Measurements from ENCODE around the gene TBC1D16. TPM values are rescaled to one million over a fixed set of nuclear protein-coding genes. Genes with fewer than 3 reads are reported as not detected.
"Not testable (repeated sequence)": the region's sequence is repeated elsewhere in the genome, so short reads cannot be mapped to it uniquely, and the experiment has no call there.

TBC1D16 gene
- total and polyA plus RNA-seq, 5 experiments from 2014 or later: 0.48 to 3.1 (median 0.89) TPM

DNA sequence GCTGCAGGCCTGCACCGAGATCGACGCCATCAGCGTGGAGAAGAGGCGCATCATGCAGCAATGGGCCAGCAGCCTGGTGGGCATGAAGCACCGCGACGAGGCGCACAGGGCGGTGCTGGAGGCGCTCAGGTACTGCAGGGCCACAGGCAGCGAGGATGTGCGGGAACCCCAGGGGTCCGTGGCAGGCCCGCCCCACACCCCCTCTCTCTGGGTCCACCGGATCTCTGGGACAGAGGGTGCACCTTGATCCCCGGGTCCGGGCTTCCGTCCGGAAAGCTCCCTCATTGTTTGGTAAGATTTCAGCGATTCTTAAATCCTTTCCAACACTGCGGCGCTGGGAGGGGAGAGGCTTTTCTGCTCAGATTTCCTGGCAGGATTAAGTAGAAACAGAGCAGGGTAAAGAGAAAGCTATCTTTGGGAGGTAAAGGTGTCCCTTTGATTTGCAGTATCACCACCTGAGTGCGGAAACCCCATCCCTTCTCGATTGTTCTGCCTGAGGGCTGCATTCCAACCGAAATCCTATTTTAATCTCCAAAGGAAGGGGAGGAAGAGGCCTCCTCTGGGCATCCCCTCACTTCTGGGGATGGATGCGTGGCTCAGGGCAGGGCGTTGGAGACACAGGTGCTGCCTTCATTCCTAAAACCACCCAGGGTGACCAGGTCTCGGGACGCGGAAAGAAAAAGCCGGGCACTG is 30.0 kb upstream of the TBC1D16 start:
- Mint-ChIP-seq H3K36me3 (no peaks in the 10 kb centered on the region), H3K27me3 (no peaks in the 10 kb centered on the region), H3K9me3 (peaks cover 0 to 2% (median 0%) of the 10 kb centered on the region in 9 donors), H3K27ac (no peak overlapping the region), H3K4me1 (peaks cover 0 to 6% (median 2%) of the 10 kb centered on the region in 4 donors), H3K4me3 (no peak overlapping the region)
- no peak for DNase-seq
- no peak for ATAC-seq
- POLR2A ChIA-PET: no interaction called here

DNA sequence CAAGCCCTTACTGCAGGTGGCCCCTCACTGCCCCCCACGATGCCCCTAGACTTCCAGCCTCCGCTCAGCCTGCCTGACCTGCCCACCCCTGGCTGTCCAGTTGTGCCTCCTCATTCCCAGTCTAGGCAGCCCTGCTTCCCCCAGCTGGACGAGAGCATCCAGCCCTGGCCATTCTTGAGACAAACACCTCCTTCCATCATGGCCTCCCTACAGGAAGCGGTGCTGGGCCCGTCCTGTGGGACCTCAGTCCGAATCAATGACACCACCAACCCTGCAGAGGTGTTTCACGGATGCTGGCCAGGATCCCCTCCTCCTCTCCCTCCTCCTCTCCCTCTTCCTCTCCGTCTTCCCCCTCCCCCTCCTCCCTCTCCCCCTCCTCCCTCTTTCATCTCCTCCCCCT is 29.0 kb upstream of the TBC1D16 start:
- ATAC-seq: no peak
- H3K4me1 Mint-ChIP-seq: peaks cover 0 to 3% (median 2%) of the 10 kb centered on the region in 4 donors
- H3K4me3 Mint-ChIP-seq: no peak overlapping the region
- no peak for DNase-seq
- H3K27me3 Mint-ChIP-seq: no peaks in the 10 kb centered on the region
- POLR2A ChIA-PET: no interaction called here
- H3K9me3 Mint-ChIP-seq: peaks cover 0 to 2% (median 0%) of the 10 kb centered on the region in 9 donors
- H3K36me3 Mint-ChIP-seq: no peaks in the 10 kb centered on the region
- H3K27ac Mint-ChIP-seq: no peak overlapping the region

DNA sequence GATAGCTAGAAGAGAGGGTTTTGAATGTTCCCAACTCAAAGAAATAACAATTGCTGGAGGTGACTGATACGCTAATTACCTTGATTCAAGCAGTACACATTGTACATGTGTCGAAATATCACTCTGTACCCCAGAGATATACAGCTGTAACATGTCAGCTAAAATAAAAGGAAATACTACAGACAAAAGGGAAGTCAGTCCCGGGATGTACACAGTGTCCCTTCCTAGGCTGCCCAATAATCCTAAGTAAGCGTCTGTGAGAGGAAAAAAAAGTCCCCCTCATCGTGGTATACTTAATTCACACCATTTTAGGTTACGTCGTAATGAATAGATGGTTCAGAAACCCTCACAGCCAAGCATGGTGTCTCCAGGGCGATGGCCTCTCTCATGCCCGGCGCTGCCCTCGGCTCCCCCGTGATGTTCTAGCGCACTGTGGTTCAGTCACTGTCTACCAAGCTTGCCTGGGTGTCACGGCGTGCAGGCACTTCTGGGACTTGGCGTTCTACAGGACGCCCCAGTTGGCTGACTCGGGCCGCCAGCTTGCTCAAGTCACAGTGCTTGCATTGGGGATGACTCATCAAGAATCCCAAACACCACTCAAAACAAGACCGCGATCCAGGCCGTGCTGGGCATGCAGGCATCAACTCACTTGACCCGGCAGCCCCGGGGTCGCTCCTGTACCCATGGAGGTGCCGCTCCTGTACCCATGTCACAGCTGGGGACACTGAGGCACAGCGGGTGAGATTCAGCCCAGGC is 28.3 kb upstream of the TBC1D16 start:
- no peak overlapping the region for H3K27ac Mint-ChIP-seq
- peaks cover 0 to under 1% (median 0%) of the 10 kb centered on the region in 4 donors for H3K4me1 Mint-ChIP-seq
- POLR2A ChIA-PET: no interaction called here
- no peak for ATAC-seq
- H3K9me3 Mint-ChIP-seq: peaks cover 0 to 2% (median 0%) of the 10 kb centered on the region in 9 donors
- no peak for DNase-seq
- no peak overlapping the region for H3K4me3 Mint-ChIP-seq
- H3K27me3 Mint-ChIP-seq: no peaks in the 10 kb centered on the region
- no peaks in the 10 kb centered on the region for H3K36me3 Mint-ChIP-seq

DNA sequence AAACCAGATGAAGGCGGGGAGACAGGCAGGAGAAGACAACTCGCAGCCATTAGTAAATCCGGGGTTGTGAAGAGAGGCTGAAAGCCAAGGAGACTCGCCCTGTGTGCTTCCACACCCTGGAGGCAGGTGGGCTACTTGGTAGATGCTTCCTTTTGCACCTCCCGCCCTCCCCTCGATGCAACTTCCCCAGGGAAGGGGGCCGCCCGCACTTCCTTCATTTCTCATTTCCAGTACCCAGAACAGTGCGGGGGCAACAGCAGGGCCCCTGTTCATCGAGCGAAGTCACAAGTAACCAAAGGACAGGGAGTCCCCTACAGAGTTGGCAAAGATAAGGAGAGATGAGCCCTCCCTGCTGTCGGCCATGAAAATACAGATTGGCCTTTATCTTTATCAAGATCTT is 25.7 kb upstream of the TBC1D16 start:
- no peaks in the 10 kb centered on the region for H3K36me3 Mint-ChIP-seq
- no peak overlapping the region for H3K4me3 Mint-ChIP-seq
- DNase-seq: no peak
- no peak for ATAC-seq
- peaks cover 0 to 2% (median 0%) of the 10 kb centered on the region in 9 donors for H3K9me3 Mint-ChIP-seq
- H3K27ac Mint-ChIP-seq: no peak overlapping the region
- no peaks in the 10 kb centered on the region for H3K4me1 Mint-ChIP-seq
- POLR2A ChIA-PET: no interaction called here
- H3K27me3 Mint-ChIP-seq: no peaks in the 10 kb centered on the region

GRCh38 chr17:80060644-80061043 is 25.0 kb upstream of the TBC1D16 start:
- H3K36me3 Mint-ChIP-seq: no peaks in the 10 kb centered on the region
- POLR2A ChIA-PET: no interaction called here
- DNase-seq: no peak
- no peaks in the 10 kb centered on the region for H3K27me3 Mint-ChIP-seq
- H3K4me3 Mint-ChIP-seq: no peak overlapping the region
- H3K9me3 Mint-ChIP-seq: peaks cover 0 to 2% (median 0%) of the 10 kb centered on the region in 9 donors
- H3K27ac Mint-ChIP-seq: no peak overlapping the region
- H3K4me1 Mint-ChIP-seq: no peaks in the 10 kb centered on the region
- no peak for ATAC-seq

DNA sequence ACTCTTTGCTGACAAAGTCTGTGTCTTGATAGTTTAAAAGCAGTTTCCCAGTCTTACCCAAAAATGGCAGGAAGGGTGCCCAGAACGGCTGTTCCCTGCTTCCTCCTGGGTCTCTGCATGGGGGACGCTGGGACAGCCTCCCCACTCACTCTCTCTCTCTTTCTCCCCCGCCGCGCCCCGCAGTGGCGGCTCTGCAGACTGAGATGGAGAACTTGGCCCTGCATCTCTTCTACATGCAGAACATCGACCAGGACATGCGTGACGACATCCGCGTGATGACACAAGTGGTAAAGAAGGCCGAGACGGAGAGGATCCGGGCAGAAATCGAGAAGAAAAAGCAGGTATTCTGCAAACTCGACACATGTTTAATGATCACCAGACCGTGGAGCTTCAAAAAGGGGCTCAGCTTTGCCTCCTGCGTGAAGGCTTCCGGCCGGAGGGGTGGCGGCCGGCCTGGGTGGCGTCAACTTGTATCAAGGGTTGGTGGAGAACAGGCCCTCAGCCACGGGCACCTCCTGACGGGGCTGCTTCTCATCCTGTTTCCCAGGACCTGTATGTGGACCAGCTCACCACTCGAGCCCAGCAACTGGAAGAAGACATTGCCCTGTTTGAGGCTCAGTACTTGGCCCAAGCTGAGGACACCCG is 22.8 kb upstream of the TBC1D16 start:
- no peak overlapping the region for H3K27ac Mint-ChIP-seq
- POLR2A ChIA-PET: no interaction called here
- no peaks in the 10 kb centered on the region for H3K27me3 Mint-ChIP-seq
- DNase-seq: no peak
- H3K9me3 Mint-ChIP-seq: peaks cover 0 to 2% (median 0%) of the 10 kb centered on the region in 9 donors
- no peaks in the 10 kb centered on the region for H3K36me3 Mint-ChIP-seq
- no peaks in the 10 kb centered on the region for H3K4me1 Mint-ChIP-seq
- no peak overlapping the region for H3K4me3 Mint-ChIP-seq
- ATAC-seq: no peak

GRCh38 chr17:80055597-80055996 is 19.9 kb upstream of the TBC1D16 start:
- Mint-ChIP-seq H3K27me3 (no peaks in the 10 kb centered on the region), H3K27ac (no peak overlapping the region), H3K4me3 (no peak overlapping the region), H3K9me3 (no peaks in the 10 kb centered on the region), H3K36me3 (no peaks in the 10 kb centered on the region), H3K4me1 (no peaks in the 10 kb centered on the region)
- POLR2A ChIA-PET: no interaction called here
- DNase-seq (no peak), ATAC-seq (no peak)

DNA sequence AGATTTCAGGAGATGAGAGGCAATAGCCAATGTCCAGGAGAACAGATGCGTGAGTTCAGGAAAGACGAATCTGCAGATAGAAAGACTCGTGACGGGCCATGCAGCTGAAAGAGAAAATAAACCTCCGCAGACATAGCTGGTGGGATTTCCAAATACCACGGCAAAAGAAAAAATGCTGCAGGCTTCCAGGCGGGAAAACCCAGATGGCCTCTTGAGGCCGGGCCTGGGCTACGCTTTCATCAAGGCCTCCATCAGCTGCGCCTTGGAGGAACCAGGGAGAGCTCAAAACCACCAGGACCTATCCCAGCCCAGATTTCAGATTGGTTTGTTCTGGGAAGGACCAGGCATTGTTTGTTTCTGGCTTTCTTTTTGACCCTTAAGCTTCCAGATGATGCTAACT is 17.4 kb upstream of the TBC1D16 start:
- no peak overlapping the region for H3K27ac Mint-ChIP-seq
- H3K4me3 Mint-ChIP-seq: no peak overlapping the region
- DNase-seq (no peak), ATAC-seq (no peak)
- no peaks in the 10 kb centered on the region for H3K36me3 Mint-ChIP-seq
- H3K27me3 Mint-ChIP-seq: no peaks in the 10 kb centered on the region
- POLR2A ChIA-PET: no interaction called here
- no peaks in the 10 kb centered on the region for H3K4me1 Mint-ChIP-seq
- H3K9me3 Mint-ChIP-seq: no peaks in the 10 kb centered on the region

GRCh38 chr17:80051681-80052080 is 16.0 kb upstream of the TBC1D16 start:
- no peaks in the 10 kb centered on the region for H3K27me3 Mint-ChIP-seq
- no peak for DNase-seq
- no peak for ATAC-seq
- H3K4me3 Mint-ChIP-seq: no peak overlapping the region
- no peaks in the 10 kb centered on the region for H3K4me1 Mint-ChIP-seq
- POLR2A ChIA-PET: no interaction called here
- no peaks in the 10 kb centered on the region for H3K36me3 Mint-ChIP-seq
- H3K27ac Mint-ChIP-seq: no peak overlapping the region
- no peaks in the 10 kb centered on the region for H3K9me3 Mint-ChIP-seq

- Mint-ChIP-seq H3K9me3 (no peaks in the 10 kb centered on the region), H3K4me1 (no peaks in the 10 kb centered on the region), H3K27ac (peak overlapping the region in 1 of 10 donors; percentile 41), H3K27me3 (no peaks in the 10 kb centered on the region), H3K36me3 (no peaks in the 10 kb centered on the region), H3K4me3 (no peak overlapping the region)
- DNase-seq (no peak), ATAC-seq (no peak)
- POLR2A ChIA-PET: no interaction called here
Observed at GRCh38 chr17:80050706-80051105, 15.0 kb upstream of the TBC1D16 start.

GRCh38 chr17:80049986-80050385 is 14.3 kb upstream of the TBC1D16 start:
- Mint-ChIP-seq H3K27ac (no peak overlapping the region), H3K4me3 (no peak overlapping the region), H3K36me3 (no peaks in the 10 kb centered on the region), H3K4me1 (no peaks in the 10 kb centered on the region), H3K27me3 (no peaks in the 10 kb centered on the region), H3K9me3 (no peaks in the 10 kb centered on the region)
- ATAC-seq (no peak), DNase-seq (no peak)
- POLR2A ChIA-PET: no interaction called here

- ATAC-seq (no peak), DNase-seq (no peak)
- POLR2A ChIA-PET: no interaction called here
- H3K27ac Mint-ChIP-seq: no peak overlapping the region
- H3K9me3 Mint-ChIP-seq: no peaks in the 10 kb centered on the region
- H3K4me3 Mint-ChIP-seq: no peak overlapping the region
- no peaks in the 10 kb centered on the region for H3K27me3 Mint-ChIP-seq
- no peaks in the 10 kb centered on the region for H3K4me1 Mint-ChIP-seq
- no peaks in the 10 kb centered on the region for H3K36me3 Mint-ChIP-seq
Observed at GRCh38 chr17:80047176-80047575, 11.5 kb upstream of the TBC1D16 start.

GRCh38 chr17:80046709-80047108 is 11.0 kb upstream of the TBC1D16 start:
- DNase-seq, ATAC-seq, POLR2A ChIA-PET, H3K36me3 Mint-ChIP-seq, H3K27me3 Mint-ChIP-seq, H3K9me3 Mint-ChIP-seq, H3K4me3 Mint-ChIP-seq, H3K4me1 Mint-ChIP-seq: not testable (repeated sequence)
- peak overlapping the region in 1 of 10 donors; percentile 75 for H3K27ac Mint-ChIP-seq

Data from naive thymus-derived CD8-positive, alpha-beta T cell (primary cell).